HG03558 (cell line): ENCODE measurements around the gene DAPP1.
A peak's percentile ranks its signal among the peaks of the same experiment; 100 is the strongest.

ENCODE experiments used
- ATAC-seq: cut with Tn5 transposase; IDR thresholded peaks from one replicate; pipeline ENCODE4 v1.9.1; 2021; ENCODE audit warnings: moderate number of reproducible peaks; ENCODE audit not compliant: unreplicated experiment; ENCODE audit errors: extremely low read depth

The DAPP1 gene

DNA sequence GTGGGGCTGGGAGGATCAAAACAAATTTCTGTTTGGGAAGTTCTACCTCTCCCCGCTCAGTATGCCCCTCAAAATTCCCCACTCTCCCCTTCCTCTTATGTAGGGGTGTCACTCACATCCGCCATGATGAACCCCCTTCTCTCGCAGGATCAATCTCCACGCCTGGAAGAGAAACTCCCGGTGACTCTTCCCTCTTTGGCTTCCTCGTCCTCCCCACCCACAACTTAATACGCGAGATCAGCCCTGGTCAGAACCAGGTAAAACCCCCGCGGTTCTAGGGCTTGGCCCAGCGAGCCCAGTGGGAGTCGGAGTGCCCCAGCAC lies 77.2 kb downstream of the DAPP1 start:
- no peak for ATAC-seq

DNA sequence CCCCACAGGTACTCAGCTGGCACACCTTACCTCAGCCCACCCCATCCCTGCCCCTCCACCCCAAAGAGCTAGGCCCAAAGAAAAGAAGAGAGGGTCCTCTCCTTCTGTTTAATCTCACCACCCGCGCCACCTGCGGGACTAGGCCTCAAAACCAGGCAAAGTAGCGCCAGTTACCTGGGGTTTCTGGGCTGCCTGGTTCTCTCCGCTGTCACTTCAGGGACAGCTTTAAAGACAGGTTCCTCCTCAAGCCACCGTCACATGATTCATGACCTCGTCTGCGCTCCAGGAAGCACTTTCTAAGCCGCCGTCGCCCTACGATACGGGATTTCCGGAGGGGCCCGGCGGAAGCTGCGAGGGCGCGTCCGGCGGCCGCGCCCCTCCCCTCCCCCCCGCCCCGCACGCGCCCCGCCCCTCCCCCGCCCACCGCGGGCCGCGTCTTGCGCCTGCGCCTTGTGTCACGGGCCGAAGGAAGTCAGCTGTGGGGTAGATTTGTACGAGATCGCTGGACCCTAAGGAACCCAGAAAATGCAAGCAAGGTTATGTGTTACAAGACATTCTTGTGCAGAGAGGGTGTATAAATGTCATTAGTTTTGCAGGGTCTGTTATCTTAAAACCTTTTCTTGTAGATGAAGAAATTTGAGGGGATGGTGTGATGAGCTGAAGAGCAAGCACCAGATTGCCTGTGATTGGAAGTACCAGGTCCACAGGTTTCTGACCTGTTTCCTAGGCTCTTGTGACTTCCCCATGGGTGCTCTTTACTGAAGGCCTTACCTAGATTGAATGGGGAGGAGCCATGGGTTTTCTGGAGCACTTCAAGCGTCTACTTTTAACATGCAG lies 77.8 kb downstream of the DAPP1 start, which contains the start of gene LAMTOR3:
Gene LAMTOR3 (minus strand): TSS at position 267 of the 837 bp plus-strand sequence. CDS start 464 bp downstream, outside the sequence.
- ATAC-seq: peak; percentile 96

DNA sequence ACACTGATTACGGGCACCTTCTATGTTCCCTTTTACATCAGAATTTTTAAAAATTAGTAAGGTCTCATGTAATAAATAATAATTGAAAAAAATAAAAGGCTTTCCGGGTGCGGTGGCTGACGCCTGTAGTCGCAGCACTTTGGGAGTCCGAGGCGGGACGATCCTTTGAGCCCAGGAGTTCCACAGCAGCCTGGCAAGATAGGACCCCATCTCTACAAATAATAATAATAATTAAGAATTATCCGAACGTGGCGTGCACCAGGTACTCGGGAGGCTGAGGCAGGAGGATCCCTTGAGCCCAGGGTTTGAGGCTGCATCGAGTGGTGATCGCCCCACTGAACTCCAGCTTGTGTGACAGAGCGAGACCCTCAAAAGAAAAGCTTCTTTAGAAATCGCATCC lies 78.4 kb downstream of the DAPP1 start:
- no peak for ATAC-seq

DNA sequence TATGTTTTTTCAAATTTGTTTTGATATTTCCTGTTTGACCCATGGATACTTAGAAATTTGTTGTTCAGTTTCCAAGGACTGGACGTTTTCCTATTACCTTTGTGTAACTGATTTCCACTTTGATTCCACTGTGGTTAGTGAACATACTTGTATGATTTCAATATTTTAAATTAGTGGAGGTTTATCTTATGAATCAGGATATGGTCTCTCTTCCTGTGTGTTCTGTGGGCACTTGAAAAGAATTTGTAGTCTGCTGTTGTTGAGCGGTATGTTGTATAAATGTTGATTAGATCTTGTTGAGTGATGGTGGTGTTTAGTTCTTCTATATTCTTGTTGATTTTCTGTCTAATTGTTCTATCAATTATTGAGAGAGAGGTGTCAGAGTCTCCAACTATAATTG lies 98.8 kb downstream of the DAPP1 start:
- ATAC-seq: no peak

DNA sequence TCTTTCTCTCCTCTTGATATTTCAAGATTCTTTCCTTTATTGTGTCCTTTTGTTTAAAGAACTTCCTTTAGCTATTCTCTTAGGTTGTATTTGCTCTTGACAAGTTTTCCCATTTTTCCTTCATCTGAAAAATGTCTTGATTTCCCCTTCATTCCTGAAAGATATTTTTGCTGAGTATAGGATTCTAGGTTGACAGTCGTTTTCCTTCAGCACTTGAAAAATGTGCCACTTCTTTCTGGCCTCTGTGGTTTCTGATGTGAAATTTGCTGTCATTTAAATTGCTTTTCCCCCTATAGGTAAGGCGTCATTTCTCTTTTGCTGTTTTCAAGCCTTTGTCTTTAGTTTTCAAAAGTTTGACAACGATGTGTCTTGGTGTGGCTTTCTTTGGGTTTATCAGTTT lies 100.9 kb downstream of the DAPP1 start:
- no peak for ATAC-seq

DNA sequence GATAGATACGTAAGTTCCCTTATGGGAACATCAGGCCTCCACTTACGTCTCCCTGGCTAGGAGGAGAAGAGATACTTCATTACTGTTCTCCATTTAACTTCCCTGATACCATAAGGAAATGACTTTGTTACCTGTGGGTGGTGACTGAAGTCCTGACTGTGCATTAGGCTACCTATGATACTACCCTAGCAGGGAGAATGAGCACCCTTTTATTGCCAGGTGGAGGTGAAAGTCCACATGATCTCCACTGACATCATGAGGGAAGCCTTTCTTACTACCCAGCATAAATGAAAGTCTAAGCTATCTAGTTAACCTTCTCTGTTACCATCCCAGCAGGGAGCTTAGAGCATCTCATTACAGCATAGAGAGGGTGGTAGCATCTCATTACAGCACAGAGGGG lies 102.0 kb downstream of the DAPP1 start:
- no peak for ATAC-seq
